Tibial nerve (tissue), 4 donors: ENCODE data around the gene MLPH. TPM values are rescaled to one million over a fixed set of nuclear protein-coding genes. Genes with fewer than 3 reads are reported as not detected.

Experiments used
- DNase-seq, 2 donors: peaks; one replicate each; pipeline ENCODE4 v3.0.0-alpha.2; 2019; ENCODE audit warnings: low spot score in 2 of 2
- H3K27ac ChIP-seq, 4 donors: fragments of 200-600 bp; sonication (generic) in 3 of 4; one replicate each; pipeline ENCODE4 v1.5.1; 2017 to 2019; ENCODE audit warnings: mild to moderate bottlenecking in 1 of 4
- H3K27me3 ChIP-seq, 2 donors: fragments of 200-600 bp; sonication (generic) in 1 of 2; one replicate each; pipeline versions ENCODE4 v1.5.1 to v1.6.0; 2017 to 2019
- H3K36me3 ChIP-seq, 3 donors: fragments of 200-600 bp; sonication (generic); one replicate each; pipeline ENCODE4 v1.5.1; 2018 to 2019
- H3K4me1 ChIP-seq, 4 donors: fragments of 200-600 bp; sonication (generic) in 3 of 4; one replicate each; pipeline ENCODE4 v1.5.1; 2017 to 2019
- H3K4me3 ChIP-seq, 4 donors: fragments of 200-600 bp; sonication (generic) in 3 of 4; one replicate each; pipeline ENCODE4 v1.5.1; 2017 to 2019; ENCODE audit warnings: mild to moderate bottlenecking in 1 of 4, moderate library complexity in 1 of 4
- H3K9me3 ChIP-seq, 4 donors: fragments of 200-600 bp; sonication (generic) in 3 of 4; one replicate each; pipeline ENCODE4 v1.5.1; 2017 to 2019
- EP300 ChIP-seq, 2 donors: sonication (generic); formaldehyde crosslinking; IDR thresholded peaks; one replicate each; pipeline ENCODE4 v1.6.1; 2017; ENCODE audit warnings: antibody characterized with exemption in 2 of 2, mild to moderate bottlenecking in 1 of 2
- POLR2A ChIP-seq, 2 donors: fragments of 450-650 bp; IDR thresholded peaks; one replicate each; pipeline ENCODE4 v1.6.1; 2017; ENCODE audit warnings: antibody characterized with exemption in 2 of 2, mild to moderate bottlenecking in 2 of 2, moderate library complexity in 2 of 2
- WGBS, 2 donors: methylation state at CpG; one replicate each; pipeline ENCODE4 v1.1.5; 2018; 5-methylcytosine and 5-hydroxymethylcytosine counted together
- total RNA-seq, 4 donors: library from RNA; depleted of rRNA; stranded (reverse); fragments of >200 nt; gene quantifications; one replicate each; pipeline ENCODE4 v1.1.0, GENCODE V29; 2016
- TF ChIP-seq, protein P1 (sequence below), 5 experiments: fragments of 200-600 bp in 3 of 5; fragments of 450-650 bp in 2 of 5; sonication (generic) in 3 of 5; IDR thresholded peaks; one replicate each; pipeline ENCODE4 v1.5.1; 2016 to 2019; ENCODE audit warnings: antibody characterized with exemption in 5 of 5, mild to moderate bottlenecking in 3 of 5, moderate library complexity in 2 of 5

MLPH gene
- total RNA-seq, 4 donors from 2014 or later, result 41.4 to 108 (median 62.1) TPM

DNA sequence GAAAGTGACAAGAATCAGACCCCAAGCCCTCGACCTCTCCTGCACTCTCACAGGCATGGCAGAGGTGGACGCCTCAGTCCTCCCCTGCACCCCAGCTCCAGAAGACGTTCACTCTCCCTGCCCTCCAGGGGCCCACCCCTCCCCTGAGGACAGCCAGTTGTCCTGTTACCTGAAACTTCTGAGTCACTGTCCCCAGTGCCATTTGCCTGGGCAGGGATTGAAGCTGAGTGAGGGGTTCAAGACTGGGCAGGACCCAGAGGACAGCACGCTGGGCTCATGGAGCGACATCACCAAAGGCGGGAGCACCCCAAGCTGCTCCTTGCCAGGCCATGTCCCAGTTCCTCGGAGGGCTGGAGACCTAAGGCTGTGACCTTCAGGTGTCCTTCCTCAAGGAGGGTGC lies 38.9 kb upstream of the MLPH start:
- Histone ChIP-seq H3K36me3 (no peaks in the 10 kb centered on the region), H3K4me1 (peaks cover 0 to 34% (median 12%) of the 10 kb centered on the region in 4 donors), H3K27me3 (no peaks in the 10 kb centered on the region), H3K27ac (peak overlapping the region in 2 of 4 donors; percentile 31 to 88), H3K4me3 (no peak overlapping the region), H3K9me3 (no peaks in the 10 kb centered on the region)
- TF ChIP-seq EP300 (IDR thresholded peaks at IDR 0.05) (no peak), POLR2A (IDR thresholded peaks at IDR 0.05) (no peak)
- TF ChIP-seq, protein P1, sequence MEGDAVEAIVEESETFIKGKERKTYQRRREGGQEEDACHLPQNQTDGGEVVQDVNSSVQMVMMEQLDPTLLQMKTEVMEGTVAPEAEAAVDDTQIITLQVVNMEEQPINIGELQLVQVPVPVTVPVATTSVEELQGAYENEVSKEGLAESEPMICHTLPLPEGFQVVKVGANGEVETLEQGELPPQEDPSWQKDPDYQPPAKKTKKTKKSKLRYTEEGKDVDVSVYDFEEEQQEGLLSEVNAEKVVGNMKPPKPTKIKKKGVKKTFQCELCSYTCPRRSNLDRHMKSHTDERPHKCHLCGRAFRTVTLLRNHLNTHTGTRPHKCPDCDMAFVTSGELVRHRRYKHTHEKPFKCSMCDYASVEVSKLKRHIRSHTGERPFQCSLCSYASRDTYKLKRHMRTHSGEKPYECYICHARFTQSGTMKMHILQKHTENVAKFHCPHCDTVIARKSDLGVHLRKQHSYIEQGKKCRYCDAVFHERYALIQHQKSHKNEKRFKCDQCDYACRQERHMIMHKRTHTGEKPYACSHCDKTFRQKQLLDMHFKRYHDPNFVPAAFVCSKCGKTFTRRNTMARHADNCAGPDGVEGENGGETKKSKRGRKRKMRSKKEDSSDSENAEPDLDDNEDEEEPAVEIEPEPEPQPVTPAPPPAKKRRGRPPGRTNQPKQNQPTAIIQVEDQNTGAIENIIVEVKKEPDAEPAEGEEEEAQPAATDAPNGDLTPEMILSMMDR (IDR thresholded peaks at IDR 0.05), result no peak
- WGBS, 2 donors, result 90 to 92% methylated on average over 7 of the region's 7 CpGs
- DNase-seq, result no peak

GRCh38 chr2:237448626-237449025 lies 38.4 kb upstream of the MLPH start:
- no peak for TF ChIP-seq EP300 (IDR thresholded peaks at IDR 0.05)
- TF ChIP-seq, protein P1 (IDR thresholded peaks at IDR 0.05), result no peak
- TF ChIP-seq POLR2A (IDR thresholded peaks at IDR 0.05), result no peak
- no peak for DNase-seq
- H3K27ac ChIP-seq, result peak overlapping the region; percentile 31 to 88 (median 68)
- H3K4me3 ChIP-seq, result no peak overlapping the region
- 84 to 85% methylated on average over 6 of the region's 6 CpGs for WGBS, 2 donors
- no peaks in the 10 kb centered on the region for H3K36me3 ChIP-seq
- peaks cover 0 to 34% (median 12%) of the 10 kb centered on the region in 4 donors for H3K4me1 ChIP-seq
- no peaks in the 10 kb centered on the region for H3K27me3 ChIP-seq
- no peaks in the 10 kb centered on the region for H3K9me3 ChIP-seq

DNA sequence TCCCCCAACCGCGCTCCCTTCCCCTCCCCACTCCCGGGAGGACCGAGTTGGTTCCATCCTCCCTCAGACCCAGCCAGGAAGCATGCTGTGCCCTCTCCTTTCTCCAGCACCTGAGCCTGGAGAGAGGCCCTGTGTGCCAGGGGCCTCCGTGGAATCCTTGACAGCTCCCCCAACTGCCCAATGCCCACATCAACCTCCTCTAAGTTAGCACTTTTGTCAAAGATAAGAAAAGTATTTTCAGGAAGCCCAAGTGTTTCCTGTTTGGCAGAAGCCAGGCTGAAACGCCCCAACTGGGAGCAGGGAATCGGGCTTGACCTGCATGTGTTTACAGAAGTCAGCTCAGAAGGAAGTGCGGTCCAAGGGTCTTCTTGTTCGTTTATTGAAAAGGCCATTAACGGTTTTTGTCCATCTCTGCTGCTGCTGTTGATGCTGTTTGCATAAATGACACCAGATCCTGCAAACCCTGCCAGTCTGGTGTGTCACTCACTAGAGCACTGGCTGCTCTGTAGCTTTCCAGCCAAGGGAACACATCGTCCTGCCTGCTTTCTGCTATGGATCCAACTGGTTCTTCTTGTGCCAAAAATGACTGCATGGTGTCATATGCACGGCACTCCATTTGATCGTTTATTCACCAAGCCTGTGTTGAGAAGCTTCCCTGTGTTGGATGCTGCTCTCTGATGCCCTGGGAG lies 37.7 kb upstream of the MLPH start:
- TF ChIP-seq EP300 (IDR thresholded peaks at IDR 0.05) (peak in 1 of 2 donors; percentile 90), POLR2A (IDR thresholded peaks at IDR 0.05) (peak in 1 of 2 donors; percentile 14)
- TF ChIP-seq, protein P1 (IDR thresholded peaks at IDR 0.05), result no peak
- Histone ChIP-seq H3K36me3 (no peaks in the 10 kb centered on the region), H3K27ac (peak overlapping the region; percentile 67 to 88 (median 70)), H3K4me1 (peaks cover 0 to 34% (median 12%) of the 10 kb centered on the region in 4 donors), H3K9me3 (no peaks in the 10 kb centered on the region), H3K4me3 (no peak overlapping the region), H3K27me3 (no peaks in the 10 kb centered on the region)
- 34 to 46% methylated on average over 13 of the region's 13 CpGs for WGBS, 2 donors
- DNase-seq, result peak; percentile 55 to 80

DNA sequence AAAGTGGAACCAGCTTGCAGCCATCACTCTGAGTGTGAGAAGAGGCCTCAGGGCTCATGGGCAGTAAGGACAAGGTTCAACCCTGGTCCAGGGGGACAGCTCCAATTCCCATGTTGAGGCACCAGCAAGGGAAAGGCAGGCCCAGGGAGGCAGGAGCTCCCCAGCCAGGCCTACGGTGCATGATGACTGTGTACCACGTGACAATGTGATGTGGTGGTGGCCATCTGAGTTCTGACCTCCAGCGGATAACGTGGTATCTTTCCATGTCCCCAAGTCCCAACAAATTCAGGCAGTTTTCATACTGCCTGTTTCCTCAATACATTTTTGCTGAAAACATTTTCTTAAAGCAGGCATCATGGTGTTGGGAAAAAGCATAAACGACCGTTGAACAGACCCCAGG lies 36.9 kb upstream of the MLPH start:
- Histone ChIP-seq H3K27ac (peak overlapping the region; percentile 67 to 88 (median 70)), H3K36me3 (no peaks in the 10 kb centered on the region), H3K4me3 (no peak overlapping the region), H3K4me1 (peaks cover 0 to 34% (median 12%) of the 10 kb centered on the region in 4 donors), H3K9me3 (no peaks in the 10 kb centered on the region), H3K27me3 (no peaks in the 10 kb centered on the region)
- 81 to 85% methylated on average over 6 of the region's 6 CpGs for WGBS, 2 donors
- DNase-seq, result no peak
- no peak for TF ChIP-seq EP300 (IDR thresholded peaks at IDR 0.05)
- no peak for TF ChIP-seq POLR2A (IDR thresholded peaks at IDR 0.05)
- TF ChIP-seq, protein P1 (IDR thresholded peaks at IDR 0.05), result no peak

DNA sequence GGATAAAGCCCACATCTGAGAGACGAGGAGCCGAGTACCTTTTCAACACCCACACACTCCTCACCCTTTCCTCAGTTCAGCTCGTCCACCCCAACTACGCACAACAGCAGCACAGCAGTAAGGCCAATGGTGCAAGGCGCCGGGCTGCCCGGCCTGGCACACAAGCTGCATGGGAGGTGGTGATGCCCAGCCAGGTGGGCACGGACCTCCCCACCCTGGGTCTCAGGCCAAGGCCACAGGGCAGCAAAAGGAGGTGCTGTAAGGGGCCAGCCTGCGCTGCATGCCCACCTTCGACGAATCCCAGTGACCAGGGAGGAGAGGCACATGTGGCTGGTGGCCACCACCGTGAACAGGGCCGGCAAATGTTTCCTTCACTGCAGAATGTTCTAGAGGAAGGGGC lies 36.5 kb upstream of the MLPH start:
- no peaks in the 10 kb centered on the region for H3K9me3 ChIP-seq
- 83 to 89% methylated on average over 9 to 13 of the region's 13 CpGs for WGBS, 2 donors
- H3K27ac ChIP-seq, result peak overlapping the region in 1 of 4 donors; percentile 88
- H3K27me3 ChIP-seq, result no peaks in the 10 kb centered on the region
- peaks cover 0 to 34% (median 12%) of the 10 kb centered on the region in 4 donors for H3K4me1 ChIP-seq
- TF ChIP-seq EP300 (IDR thresholded peaks at IDR 0.05), result no peak
- TF ChIP-seq, protein P1 (IDR thresholded peaks at IDR 0.05), result no peak
- no peak for TF ChIP-seq POLR2A (IDR thresholded peaks at IDR 0.05)
- no peak for DNase-seq
- H3K4me3 ChIP-seq, result no peak overlapping the region
- H3K36me3 ChIP-seq, result no peaks in the 10 kb centered on the region
